IPS-18c (cell line): Measurements from ENCODE around the gene PLXNA4.

Source experiments
- H3K4me3 ChIP-seq: 2 replicates; pipeline ENCODE4 v1.7.0; 2013; ENCODE audit warnings: low read depth, mild to moderate bottlenecking, low read length, moderate library complexity; ENCODE audit not compliant: insufficient read depth
- H3K9me3 ChIP-seq: one replicate; pipeline ENCODE4 v1.6.1; 2013; ENCODE audit warnings: mild to moderate bottlenecking, low read length, moderate library complexity; ENCODE audit not compliant: control insufficient read depth, insufficient read depth

Gene PLXNA4

DNA sequence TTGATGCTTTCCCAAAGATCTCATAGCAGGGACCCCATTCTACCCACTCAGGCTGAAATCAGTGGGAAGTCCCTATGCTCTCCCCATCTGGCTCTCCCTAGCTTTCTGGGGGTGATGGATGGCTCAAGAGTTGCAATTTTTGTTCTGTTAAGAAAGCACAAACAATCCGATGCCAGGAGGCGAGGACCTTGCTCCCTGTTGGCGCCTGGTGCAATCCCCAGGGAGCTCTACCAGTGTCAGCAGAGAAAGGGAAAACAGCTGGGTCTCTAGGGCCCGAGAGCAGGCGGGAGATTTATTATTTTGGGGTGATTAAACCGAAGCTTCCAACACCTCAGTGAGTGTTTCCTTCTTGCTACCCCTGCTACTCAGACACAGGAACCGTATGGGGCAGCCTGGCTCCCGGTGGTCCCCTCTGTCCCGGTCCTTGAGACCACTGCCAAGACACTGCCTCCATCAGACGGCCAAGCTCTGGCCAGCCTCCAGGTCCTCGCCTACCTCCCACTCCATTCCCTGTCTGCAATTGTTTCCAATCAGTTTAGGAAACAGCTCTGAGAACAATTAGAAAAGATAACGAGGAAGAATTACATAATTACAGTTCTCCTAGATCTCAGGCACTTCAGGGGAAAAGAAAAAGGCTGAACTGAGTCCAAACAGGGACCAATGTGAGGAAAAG, 147.9 kb downstream of the PLXNA4 start:
- H3K4me3 ChIP-seq: no peak overlapping the region
- H3K9me3 ChIP-seq: no peaks in the 10 kb centered on the region

DNA sequence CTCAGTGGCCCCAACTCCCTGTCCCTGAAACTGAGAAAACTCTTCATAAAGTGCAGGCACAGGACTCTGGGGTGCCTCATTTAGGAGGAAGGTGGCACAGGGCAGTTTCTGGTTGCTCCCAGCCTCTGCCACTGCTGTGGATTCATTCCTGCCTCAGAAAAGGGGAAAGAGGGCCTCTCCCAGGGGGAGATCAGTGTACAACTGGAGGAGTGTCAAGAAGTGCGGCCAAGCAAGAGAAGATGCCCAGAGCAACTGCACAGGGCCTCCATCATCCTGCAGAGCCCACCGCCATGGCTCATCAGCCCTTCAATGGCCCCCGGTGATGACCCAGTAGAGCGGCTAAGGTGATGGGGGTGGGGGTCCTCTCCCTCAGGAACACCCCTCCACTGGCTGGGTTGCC, 150.3 kb downstream of the PLXNA4 start:
- no peaks in the 10 kb centered on the region for H3K9me3 ChIP-seq
- no peak overlapping the region for H3K4me3 ChIP-seq

DNA sequence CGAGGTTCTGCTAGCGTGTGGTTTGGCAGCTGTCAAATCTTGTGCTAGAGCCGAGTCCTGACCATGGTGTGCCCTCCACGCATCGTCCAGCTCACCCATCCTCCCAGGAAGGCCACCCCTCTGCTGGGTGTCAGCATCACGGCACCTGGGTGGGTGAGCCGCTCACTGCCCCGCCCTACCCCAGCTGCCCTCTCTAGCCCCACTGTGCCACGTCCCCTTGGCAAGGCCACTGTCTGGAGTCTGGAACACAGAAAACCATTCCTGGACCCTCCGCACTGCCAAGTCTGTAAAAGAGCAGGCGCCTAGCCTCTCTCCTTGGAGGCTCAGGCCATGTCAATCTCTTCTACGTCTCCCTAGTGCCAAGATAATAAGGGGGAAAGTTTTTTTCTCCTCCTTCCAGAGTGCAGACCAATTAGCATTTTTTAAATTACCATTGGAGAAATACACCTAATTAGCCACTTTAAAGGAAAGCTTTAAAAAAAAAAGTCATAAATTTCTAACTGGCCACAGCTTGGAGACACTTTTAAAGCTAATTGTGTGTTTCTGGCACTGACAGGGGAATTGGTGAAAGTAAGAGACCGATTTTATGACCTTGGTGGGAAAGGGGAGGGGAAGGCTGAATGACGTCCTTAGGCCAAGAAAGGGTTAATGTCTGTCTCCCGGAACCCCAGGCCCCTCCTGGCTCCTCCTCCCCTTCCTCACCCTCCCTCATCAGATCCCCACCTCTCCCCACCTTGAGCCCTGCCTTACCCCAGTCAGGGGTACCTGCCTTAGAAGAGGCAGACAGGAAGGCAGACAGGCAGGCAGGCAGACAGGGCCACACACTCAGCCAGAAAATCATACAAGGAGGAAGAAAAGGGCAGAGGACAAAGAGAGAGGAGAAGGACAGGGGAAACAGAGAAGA, 151.2 kb downstream of the PLXNA4 start:
- Histone ChIP-seq H3K4me3 (no peak overlapping the region), H3K9me3 (no peaks in the 10 kb centered on the region)

DNA sequence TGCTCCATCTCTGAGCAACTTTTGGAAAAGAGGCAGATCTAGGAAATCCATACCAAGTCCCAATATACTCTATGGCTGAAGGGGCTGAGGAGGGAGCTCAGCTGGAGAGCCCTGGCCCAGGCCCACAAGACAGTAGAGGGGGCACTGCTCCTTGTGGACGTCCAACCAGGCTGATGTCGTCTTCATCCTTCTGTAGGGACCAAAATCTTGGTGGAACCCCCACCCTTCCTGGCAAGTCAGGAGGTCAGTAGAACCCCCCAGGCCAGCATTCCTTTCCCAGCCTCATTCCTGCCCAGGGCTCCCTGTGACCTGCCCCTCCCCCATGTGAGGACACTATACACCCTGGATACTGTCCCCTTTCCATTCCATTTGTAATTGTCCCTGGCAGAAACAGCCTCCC, 152.0 kb downstream of the PLXNA4 start:
- H3K9me3 ChIP-seq: no peaks in the 10 kb centered on the region
- H3K4me3 ChIP-seq: no peak overlapping the region

DNA sequence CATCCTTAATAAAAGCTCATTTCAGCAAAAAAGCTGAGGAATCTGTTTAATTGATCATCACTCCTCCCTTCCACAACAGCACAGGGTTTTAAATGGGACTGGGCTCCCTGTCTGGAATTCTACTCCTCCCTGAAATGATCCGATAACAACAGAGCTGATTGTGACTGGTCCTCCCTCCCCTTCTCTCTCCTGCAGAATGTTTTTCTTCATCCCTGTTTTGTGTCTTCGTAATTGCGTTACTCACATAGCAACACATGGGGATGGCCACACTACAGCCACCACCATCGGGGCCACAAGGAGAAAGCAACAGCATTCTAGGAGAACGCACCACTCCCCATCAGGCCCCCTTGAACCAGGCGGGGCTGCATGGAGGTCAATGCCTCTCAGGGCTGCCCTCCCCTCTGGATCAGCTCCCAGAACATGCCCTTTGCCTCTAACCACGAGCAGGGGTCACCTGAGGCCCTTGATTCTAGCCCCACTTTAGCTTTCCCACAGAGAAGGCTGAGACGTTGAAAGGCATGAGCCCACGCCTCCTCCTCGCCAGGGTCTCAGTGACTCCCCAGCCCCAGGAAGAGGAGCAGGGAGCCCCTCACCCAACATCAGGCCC, 152.6 kb downstream of the PLXNA4 start:
- H3K4me3 ChIP-seq: no peak overlapping the region
- H3K9me3 ChIP-seq: no peaks in the 10 kb centered on the region

DNA sequence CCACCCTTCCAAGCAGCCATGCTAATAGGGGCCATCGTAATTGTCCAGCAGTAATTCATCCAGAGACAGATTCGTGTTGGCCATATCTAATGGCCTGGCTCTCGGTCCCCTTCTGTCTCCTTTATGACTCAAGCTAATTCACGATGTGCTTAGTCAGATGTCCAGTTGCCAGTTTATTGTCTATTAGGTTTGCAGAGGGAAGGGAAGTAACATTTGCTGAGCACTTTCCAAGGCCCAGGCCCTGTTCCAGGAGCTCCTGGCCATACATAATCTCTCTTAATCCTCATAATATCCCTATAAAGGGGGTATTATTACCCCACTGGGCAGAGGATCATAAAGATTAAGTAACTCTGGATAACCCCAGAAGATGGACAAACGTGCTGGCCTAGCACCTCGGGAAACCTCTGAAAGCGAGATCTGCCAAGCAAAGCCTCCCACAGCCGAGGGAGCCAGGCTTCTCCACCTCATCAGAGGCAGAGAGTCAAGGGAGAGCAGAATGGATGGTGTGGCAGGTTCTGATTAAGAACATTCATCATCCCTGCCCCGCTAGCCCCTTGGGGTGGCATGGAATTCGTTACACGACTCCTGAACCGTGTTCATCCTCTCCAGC, 153.7 kb downstream of the PLXNA4 start:
- Histone ChIP-seq H3K4me3 (no peak overlapping the region), H3K9me3 (no peaks in the 10 kb centered on the region)

DNA sequence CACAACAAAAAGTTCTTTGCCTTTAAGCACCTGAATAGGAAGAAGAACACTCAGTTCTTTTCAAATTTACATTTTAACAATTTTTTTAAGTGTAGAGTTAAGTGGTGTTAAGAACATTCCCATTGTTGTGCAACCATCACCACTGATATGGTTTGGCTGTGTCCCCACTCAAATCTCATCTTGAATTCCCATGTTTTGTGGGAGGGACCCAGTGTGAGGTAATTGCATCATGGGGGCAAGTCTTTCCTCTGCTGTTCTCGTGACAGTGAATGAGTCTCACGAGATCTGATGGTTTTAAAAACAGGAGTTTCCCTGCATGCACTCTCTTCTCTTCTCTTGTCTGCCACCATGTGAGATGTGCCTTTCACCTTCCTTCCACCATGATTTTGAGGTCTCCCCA, 155.7 kb downstream of the PLXNA4 start:
- Histone ChIP-seq H3K9me3 (no peaks in the 10 kb centered on the region), H3K4me3 (no peak overlapping the region)

DNA sequence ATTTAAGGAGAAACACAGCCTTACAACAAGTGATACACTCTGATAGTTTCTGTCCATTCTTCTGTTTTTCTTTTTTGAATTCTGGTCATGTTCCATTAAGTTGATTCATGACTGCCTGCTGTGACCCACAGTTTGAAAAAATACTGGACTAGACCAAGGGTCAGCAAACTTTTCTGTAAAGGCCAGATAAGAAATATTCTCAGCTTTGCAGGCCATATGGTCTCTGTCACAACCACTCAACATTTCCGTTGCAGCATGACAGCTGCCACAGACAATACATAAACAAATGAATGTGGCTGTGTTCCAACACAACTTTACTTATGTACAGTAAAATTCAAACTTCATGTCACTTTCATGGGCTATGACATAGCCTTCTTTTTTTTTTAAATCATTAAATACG, 156.7 kb downstream of the PLXNA4 start:
- Histone ChIP-seq H3K4me3 (no peak overlapping the region), H3K9me3 (no peaks in the 10 kb centered on the region)

DNA sequence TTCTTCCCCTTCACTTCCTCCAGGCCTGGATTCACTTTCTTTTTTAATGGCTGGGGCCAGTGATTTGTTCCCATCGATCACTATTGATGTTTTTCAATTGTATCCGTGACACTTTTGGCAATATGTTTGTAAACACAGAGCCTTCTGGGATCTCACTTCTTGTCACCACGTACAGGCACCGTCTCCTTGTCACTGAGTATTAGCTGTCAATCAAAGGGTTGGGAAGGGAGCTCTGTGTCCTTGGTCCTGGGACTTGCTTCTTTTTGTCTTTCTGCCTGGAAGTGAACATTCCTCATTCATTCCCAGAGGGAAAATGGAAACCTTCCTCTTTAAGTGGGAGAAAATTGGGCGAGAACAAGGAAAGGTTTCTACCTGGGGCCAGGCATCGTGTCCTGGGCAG, 157.4 kb downstream of the PLXNA4 start:
- no peaks in the 10 kb centered on the region for H3K9me3 ChIP-seq
- no peak overlapping the region for H3K4me3 ChIP-seq

DNA sequence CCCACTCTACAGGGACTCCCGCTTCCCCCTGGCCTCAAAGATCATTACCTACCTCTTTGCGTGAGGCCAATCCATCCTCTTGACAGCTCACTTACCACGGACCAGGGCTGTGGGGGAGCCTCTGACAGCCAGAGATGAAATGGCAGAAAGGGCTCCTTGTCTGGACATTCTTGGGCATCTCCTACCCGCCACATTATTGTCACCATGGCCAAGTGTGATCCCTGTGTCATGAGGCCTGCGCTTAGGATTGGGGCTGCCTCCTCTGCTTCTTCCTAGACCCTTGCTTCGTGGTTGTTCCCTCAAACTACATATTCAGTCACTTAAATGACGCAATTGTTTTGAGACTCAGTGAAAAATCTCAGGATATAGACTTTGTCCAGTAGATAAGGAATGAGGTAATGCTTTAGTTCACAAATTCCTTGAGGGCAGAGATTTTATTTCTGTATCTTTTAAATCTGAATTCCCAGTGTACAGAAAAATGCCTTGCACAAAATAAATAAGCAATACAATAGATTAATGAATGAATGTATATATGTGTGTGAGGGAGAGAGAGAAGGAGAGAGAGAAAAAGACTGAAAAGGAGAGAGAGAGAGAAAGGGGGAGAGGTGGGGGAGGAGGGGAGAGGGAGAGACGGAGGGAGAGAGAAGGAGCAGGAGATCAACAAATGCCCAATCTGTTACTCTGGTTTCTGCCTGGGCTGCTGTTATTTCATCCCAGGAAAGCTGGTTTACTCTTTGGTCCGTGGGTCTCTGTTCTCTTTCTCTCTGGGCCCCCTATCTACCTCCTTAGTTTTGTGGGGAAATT, 159.0 kb downstream of the PLXNA4 start:
- H3K4me3 ChIP-seq: no peak overlapping the region

DNA sequence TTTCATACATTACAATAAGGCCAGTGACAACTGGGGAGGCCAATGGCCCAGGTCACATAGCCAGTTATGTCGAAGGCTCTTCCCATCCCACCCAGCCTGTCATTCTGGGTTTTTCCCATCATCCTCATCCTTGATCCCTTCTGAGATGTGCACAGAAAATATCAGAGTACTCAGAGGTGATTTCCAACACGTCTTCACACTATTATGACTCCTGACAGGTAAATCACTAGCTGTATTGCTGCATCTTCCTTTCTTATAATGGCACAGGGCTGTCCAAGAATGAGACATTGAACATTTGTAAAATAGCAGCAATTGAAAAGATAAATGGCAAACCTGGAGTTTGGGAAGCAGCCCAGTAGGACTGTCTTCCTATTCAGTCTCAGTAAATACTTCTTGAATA, 159.9 kb downstream of the PLXNA4 start:
- Histone ChIP-seq H3K9me3 (no peaks in the 10 kb centered on the region), H3K4me3 (no peak overlapping the region)

More for the DNA sequence above, 159.0 kb downstream of the PLXNA4 start:
- H3K9me3 ChIP-seq: no peaks in the 10 kb centered on the region

DNA sequence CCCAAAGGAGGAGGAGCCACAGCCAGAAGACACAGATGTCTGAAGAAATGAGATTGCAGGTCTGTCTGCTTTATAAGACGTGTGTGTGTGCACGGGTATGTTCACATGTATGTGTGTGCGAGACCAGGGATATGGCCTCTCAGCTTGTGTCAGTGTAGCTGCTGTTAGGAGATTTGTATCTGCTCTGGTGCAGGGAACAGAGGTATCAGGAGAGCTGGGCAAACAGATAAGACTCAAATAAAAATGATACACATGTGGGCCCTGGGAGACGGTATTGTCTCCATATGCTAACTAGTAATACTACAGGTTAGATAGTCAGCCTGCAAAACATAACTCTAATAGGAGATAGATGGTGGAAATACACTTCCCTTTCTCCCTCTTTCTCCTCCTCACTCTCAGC, 161.0 kb downstream of the PLXNA4 start:
- H3K9me3 ChIP-seq: no peaks in the 10 kb centered on the region
- H3K4me3 ChIP-seq: no peak overlapping the region

DNA sequence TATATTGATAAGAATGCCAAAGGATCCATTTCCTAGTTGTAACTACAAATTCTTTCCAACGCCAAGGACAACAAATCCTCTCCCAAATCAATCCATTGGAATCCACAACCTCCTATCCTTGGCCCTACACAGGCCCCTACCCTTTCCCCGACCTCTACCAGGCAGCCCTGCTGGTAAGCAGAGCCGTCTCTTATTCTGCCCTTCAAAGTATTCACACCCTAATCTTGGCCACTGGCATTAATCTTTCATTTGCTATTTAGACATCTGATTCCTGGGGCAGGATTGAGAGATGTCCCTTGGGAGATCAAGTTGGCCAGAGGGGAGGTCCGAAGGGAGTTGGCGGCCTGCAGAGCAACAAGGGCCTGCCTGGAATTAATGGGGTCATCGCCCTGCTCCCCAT, 161.4 kb downstream of the PLXNA4 start:
- Histone ChIP-seq H3K9me3 (no peaks in the 10 kb centered on the region), H3K4me3 (no peak overlapping the region)

DNA sequence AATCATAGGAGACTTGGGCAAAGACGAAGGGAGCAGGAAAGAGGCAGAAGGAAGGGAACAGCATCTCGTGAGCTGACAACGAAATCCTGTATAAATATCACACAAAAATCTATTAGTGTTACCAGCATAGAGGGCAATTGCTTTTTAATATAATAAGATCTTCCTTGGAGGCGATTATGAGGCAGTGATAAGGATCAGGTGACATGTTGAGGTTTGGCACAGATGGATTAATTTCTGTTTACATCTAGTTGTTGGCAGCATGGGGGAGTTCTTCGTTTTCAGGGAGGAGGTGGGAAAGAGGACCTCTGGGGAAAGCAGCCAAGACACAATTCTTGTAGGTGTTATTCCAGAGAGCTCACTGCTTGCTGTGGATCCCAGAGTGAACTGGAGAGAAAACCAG, 163.8 kb downstream of the PLXNA4 start:
- H3K4me3 ChIP-seq: no peak overlapping the region
- H3K9me3 ChIP-seq: no peaks in the 10 kb centered on the region

DNA sequence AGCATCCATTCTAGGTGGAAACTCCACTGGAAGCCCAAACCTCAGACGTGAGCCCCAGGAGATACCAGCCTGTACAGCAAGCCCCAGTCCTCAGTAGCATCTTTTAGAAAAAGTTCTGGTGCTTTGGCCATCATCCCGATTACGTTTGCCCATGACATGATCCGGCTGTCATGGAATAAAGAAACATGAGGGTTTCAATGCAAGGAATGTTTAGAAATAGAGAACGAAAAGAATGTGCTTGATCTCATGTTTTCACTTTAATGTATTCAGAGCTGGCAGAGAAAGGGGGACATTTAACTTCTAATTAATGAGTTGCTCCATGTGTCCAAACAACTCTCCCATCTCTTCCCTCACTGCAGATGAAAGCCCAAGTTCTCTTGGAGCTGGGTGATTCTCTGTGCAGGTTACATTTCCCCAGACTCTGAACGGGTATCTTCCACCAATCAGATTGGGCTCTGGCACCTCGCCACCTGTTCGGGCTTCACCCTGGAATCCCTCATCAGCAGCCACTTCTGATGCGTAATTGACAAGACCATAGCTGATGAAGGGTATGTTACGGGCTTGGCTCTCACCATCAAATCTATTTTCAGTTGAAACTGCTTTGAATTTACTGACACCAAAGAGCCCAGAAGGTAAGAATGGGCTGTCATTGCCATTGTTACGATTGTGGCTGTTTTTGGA, 165.3 kb downstream of the PLXNA4 start:
- Histone ChIP-seq H3K9me3 (no peaks in the 10 kb centered on the region), H3K4me3 (no peak overlapping the region)

DNA sequence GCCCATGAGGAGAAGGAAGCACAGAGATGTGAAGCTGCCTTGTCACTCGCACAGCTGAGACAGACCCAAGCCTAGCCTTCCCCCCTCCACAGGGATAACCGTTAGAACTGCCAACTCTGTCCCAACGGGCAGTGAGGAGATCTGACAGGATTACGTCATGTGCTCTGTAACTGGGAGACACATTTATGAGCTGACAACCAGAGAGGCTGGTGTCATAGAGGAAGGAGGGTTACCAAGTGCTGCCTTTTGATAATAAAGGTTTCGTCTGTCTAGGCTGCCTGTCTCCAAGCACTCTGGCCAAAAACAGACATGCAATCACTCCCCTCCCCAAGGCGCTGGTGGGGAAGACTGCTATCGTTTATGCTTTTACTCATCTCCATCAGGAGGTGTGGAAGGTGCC, 165.9 kb downstream of the PLXNA4 start:
- Histone ChIP-seq H3K9me3 (no peaks in the 10 kb centered on the region), H3K4me3 (no peak overlapping the region)

DNA sequence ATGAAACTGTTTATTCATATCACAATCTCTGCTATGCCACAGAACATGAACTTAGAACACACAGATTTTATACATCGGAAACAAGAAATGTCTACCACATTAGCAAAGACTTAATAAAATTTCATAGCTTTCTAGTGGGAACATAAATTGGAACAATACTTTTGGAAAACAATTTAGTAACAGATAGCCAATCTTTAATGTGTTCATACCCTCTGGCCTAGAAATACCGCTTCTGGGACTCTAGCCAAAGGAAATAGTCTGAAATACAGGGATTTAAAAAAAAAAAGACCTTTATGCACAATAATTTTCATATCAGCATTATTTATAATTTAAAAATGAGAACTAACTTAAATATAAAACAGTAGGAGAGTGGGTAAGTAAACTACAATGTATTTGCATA, 168.5 kb downstream of the PLXNA4 start:
- Histone ChIP-seq H3K4me3 (no peak overlapping the region), H3K9me3 (no peaks in the 10 kb centered on the region)
